Type B pancreatic cell (in vitro differentiated cells): Measurements from ENCODE around the gene RCN1. TPM values are rescaled to one million over a fixed set of nuclear protein-coding genes. Genes with fewer than 3 reads are reported as not detected.

Experiments
- DNase-seq: peaks from one replicate; pipeline ENCODE4 v3.0.0; 2021; ENCODE audit warnings: mixed read lengths; ENCODE audit not compliant: unreplicated experiment; ENCODE audit errors: extremely low spot score
- H3K27ac Mint-ChIP-seq: 2 replicates; pipeline ENCODE4 v1.8.0; 2021; ENCODE audit warnings: mild to moderate bottlenecking, mixed read lengths
- H3K27me3 Mint-ChIP-seq: 2 replicates; pipeline ENCODE4 v1.8.0; 2021; ENCODE audit warnings: mixed read lengths
- H3K36me3 Mint-ChIP-seq: 2 replicates; pipeline ENCODE4 v1.8.0; 2021; ENCODE audit warnings: mixed read lengths
- H3K4me1 Mint-ChIP-seq: one replicate; pipeline ENCODE4 v1.8.0; 2021; ENCODE audit warnings: mixed read lengths; ENCODE audit not compliant: unreplicated experiment
- H3K4me3 Mint-ChIP-seq: 2 replicates; pipeline ENCODE4 v1.8.0; 2021; ENCODE audit warnings: mild to moderate bottlenecking, mixed read lengths
- H3K9me3 Mint-ChIP-seq: 2 replicates; pipeline ENCODE4 v1.8.0; 2021; ENCODE audit warnings: mixed read lengths
- CTCF ChIP-seq: fragments of 200-600 bp; sonication (generic); conservative IDR thresholded peaks from 2 replicates; pipeline ENCODE4 v1.5.0; 2021; ENCODE audit warnings: antibody characterized with exemption, mild to moderate bottlenecking
- total RNA-seq: library from RNA; stranded (reverse); gene quantifications from 2 replicates; pipeline ENCODE4 v1.2.1, GENCODE V29; 2021; ENCODE audit warnings: low replicate concordance

Gene RCN1
- total RNA-seq, 1 donor from 2014 or later: 144 TPM

- Mint-ChIP-seq H3K4me3 (no peak overlapping the region), H3K36me3 (no peaks in the 10 kb centered on the region), H3K9me3 (peaks cover 10% of the 10 kb centered on the region), H3K27me3 (peaks cover 18% of the 10 kb centered on the region), H3K27ac (no peak overlapping the region), H3K4me1 (no peaks in the 10 kb centered on the region)
- DNase-seq: no peak
- no peak for TF ChIP-seq CTCF
These were observed 51.1 kb downstream of the RCN1 start for GRCh38 chr11:32141745-32142546.

GRCh38 chr11:32143378-32143777, 52.5 kb downstream of the RCN1 start:
- no peak for TF ChIP-seq CTCF
- no peak overlapping the region for H3K4me3 Mint-ChIP-seq
- peaks cover 21% of the 10 kb centered on the region for H3K27me3 Mint-ChIP-seq
- H3K9me3 Mint-ChIP-seq: peaks cover 5% of the 10 kb centered on the region
- no peaks in the 10 kb centered on the region for H3K4me1 Mint-ChIP-seq
- H3K27ac Mint-ChIP-seq: no peak overlapping the region
- H3K36me3 Mint-ChIP-seq: no peaks in the 10 kb centered on the region
- no peak for DNase-seq

- no peaks in the 10 kb centered on the region for H3K36me3 Mint-ChIP-seq
- H3K4me1 Mint-ChIP-seq: no peaks in the 10 kb centered on the region
- no peak for DNase-seq
- no peak overlapping the region for H3K27ac Mint-ChIP-seq
- no peak for TF ChIP-seq CTCF
- peaks cover 5% of the 10 kb centered on the region for H3K9me3 Mint-ChIP-seq
- H3K4me3 Mint-ChIP-seq: no peak overlapping the region
- H3K27me3 Mint-ChIP-seq: peaks cover 24% of the 10 kb centered on the region
These were observed 54.4 kb downstream of the RCN1 start for GRCh38 chr11:32145282-32145681.

- no peak for TF ChIP-seq CTCF
- no peak for DNase-seq
- no peaks in the 10 kb centered on the region for H3K36me3 Mint-ChIP-seq
- H3K4me1 Mint-ChIP-seq: no peaks in the 10 kb centered on the region
- peaks cover 5% of the 10 kb centered on the region for H3K9me3 Mint-ChIP-seq
- no peak overlapping the region for H3K4me3 Mint-ChIP-seq
- H3K27ac Mint-ChIP-seq: no peak overlapping the region
- peaks cover 38% of the 10 kb centered on the region for H3K27me3 Mint-ChIP-seq
These were observed 58.0 kb downstream of the RCN1 start for GRCh38 chr11:32148895-32149294.

GRCh38 chr11:32149748-32150147, 58.9 kb downstream of the RCN1 start:
- no peaks in the 10 kb centered on the region for H3K36me3 Mint-ChIP-seq

More at GRCh38 chr11:32149748-32150147, 58.9 kb downstream of the RCN1 start:
- peaks cover 33% of the 10 kb centered on the region for H3K27me3 Mint-ChIP-seq
- H3K9me3 Mint-ChIP-seq: peaks cover under 1% of the 10 kb centered on the region
- no peak overlapping the region for H3K4me3 Mint-ChIP-seq
- no peaks in the 10 kb centered on the region for H3K4me1 Mint-ChIP-seq
- TF ChIP-seq CTCF: no peak
- DNase-seq: no peak
- no peak overlapping the region for H3K27ac Mint-ChIP-seq
